Ishikawa (cell line): ENCODE measurements around the gene LRRC55.

Experiments used
- CEBPB ChIP-seq: IDR thresholded peaks from 2 replicates; pipeline ENCODE4 v1.6.1; 2012
- CREB1 ChIP-seq: IDR thresholded peaks from 2 replicates; pipeline ENCODE4 v1.6.1; 2012; ENCODE audit warnings: low read depth
- EGR1 ChIP-seq: IDR thresholded peaks from 2 replicates; pipeline ENCODE4 v1.6.1; 2012
- EP300 ChIP-seq: IDR thresholded peaks from 2 replicates; pipeline ENCODE4 v1.6.1; 2012; ENCODE audit warnings: borderline replicate concordance
- FOXM1 ChIP-seq: IDR thresholded peaks from 2 replicates; pipeline ENCODE4 v1.6.1; 2012; ENCODE audit warnings: low read depth, borderline replicate concordance
- NFIC ChIP-seq: IDR thresholded peaks from 2 replicates; pipeline ENCODE4 v1.6.1; 2012
- RAD21 ChIP-seq: IDR thresholded peaks from 2 replicates; pipeline ENCODE4 v1.6.1; 2012; ENCODE audit warnings: low read depth
- TAF1 ChIP-seq: IDR thresholded peaks from 2 replicates; pipeline ENCODE4 v1.6.1; 2012; ENCODE audit warnings: low read depth, mild to moderate bottlenecking
- TCF12 ChIP-seq: IDR thresholded peaks from 2 replicates; pipeline ENCODE4 v1.6.1; 2012; ENCODE audit warnings: low read depth
- TEAD4 ChIP-seq: IDR thresholded peaks from 2 replicates; pipeline ENCODE4 v1.6.1; 2012
- YY1 ChIP-seq: IDR thresholded peaks from 2 replicates; pipeline ENCODE4 v1.6.1; 2012; ENCODE audit warnings: low read depth
- ZBTB7A ChIP-seq: IDR thresholded peaks from 2 replicates; pipeline ENCODE4 v1.6.1; 2012; ENCODE audit warnings: low read depth
- TF ChIP-seq, protein P1 (sequence below): IDR thresholded peaks from 2 replicates; pipeline ENCODE4 v1.6.1; 2012; ENCODE audit warnings: low read depth, mild to moderate bottlenecking
- TF ChIP-seq, protein P2 (sequence below): IDR thresholded peaks from 2 replicates; pipeline ENCODE4 v1.6.1; 2012
- TF ChIP-seq, protein P3 (sequence below): IDR thresholded peaks from 2 replicates; pipeline ENCODE4 v1.6.1; 2012

Gene LRRC55

DNA sequence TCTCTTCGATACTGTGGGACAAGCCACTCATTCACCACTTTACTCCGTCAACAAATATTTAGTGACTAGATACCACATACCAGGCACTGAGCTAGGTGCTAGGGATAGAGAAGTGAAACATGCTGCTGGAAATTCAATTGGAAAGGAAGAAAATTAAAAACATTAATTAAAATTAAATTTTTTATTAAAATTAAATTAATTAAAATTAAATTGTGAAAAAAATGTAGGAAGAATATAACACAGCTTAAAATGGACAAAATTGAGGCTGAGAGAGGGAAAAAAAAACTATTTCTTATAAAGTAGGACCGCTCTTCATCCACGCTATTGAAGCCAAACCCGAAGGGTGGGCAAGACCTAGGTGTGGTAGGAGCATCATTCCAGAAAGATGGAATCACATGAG is 23.6 kb upstream of the LRRC55 start:
- TF ChIP-seq YY1, result no peak
- no peak for TF ChIP-seq TEAD4
- TF ChIP-seq, protein P1, sequence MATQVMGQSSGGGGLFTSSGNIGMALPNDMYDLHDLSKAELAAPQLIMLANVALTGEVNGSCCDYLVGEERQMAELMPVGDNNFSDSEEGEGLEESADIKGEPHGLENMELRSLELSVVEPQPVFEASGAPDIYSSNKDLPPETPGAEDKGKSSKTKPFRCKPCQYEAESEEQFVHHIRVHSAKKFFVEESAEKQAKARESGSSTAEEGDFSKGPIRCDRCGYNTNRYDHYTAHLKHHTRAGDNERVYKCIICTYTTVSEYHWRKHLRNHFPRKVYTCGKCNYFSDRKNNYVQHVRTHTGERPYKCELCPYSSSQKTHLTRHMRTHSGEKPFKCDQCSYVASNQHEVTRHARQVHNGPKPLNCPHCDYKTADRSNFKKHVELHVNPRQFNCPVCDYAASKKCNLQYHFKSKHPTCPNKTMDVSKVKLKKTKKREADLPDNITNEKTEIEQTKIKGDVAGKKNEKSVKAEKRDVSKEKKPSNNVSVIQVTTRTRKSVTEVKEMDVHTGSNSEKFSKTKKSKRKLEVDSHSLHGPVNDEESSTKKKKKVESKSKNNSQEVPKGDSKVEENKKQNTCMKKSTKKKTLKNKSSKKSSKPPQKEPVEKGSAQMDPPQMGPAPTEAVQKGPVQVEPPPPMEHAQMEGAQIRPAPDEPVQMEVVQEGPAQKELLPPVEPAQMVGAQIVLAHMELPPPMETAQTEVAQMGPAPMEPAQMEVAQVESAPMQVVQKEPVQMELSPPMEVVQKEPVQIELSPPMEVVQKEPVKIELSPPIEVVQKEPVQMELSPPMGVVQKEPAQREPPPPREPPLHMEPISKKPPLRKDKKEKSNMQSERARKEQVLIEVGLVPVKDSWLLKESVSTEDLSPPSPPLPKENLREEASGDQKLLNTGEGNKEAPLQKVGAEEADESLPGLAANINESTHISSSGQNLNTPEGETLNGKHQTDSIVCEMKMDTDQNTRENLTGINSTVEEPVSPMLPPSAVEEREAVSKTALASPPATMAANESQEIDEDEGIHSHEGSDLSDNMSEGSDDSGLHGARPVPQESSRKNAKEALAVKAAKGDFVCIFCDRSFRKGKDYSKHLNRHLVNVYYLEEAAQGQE, result no peak
- TF ChIP-seq, protein P2, sequence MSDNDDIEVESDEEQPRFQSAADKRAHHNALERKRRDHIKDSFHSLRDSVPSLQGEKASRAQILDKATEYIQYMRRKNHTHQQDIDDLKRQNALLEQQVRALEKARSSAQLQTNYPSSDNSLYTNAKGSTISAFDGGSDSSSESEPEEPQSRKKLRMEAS, result no peak
- TF ChIP-seq TAF1, result no peak
- no peak for TF ChIP-seq RAD21
- TF ChIP-seq ZBTB7A, result no peak
- TF ChIP-seq EP300, result no peak
- TF ChIP-seq FOXM1, result no peak
- TF ChIP-seq, protein P3, sequence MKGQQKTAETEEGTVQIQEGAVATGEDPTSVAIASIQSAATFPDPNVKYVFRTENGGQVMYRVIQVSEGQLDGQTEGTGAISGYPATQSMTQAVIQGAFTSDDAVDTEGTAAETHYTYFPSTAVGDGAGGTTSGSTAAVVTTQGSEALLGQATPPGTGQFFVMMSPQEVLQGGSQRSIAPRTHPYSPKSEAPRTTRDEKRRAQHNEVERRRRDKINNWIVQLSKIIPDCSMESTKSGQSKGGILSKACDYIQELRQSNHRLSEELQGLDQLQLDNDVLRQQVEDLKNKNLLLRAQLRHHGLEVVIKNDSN, result no peak
- no peak for TF ChIP-seq CEBPB
- TF ChIP-seq CREB1, result no peak
- TF ChIP-seq EGR1, result no peak

DNA sequence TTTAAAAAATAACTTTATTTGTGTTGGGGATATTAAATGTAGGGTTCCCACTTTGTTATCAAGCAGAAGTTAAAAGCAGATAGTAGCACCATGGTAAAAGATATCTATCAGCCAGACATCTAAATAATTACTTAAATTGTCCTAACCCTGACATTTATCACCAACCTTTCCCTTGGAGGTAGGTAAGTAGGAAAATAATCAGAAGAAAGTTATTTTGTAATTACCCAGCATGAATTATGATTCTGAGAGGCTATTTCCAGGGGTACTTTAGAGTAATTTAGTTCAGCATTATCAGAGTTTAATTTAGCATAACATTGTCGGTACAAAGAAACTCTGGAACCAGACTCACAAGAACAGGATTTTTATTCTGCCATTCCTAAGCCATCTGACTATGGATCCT is 23.2 kb upstream of the LRRC55 start:
- TF ChIP-seq, protein P2, result no peak
- no peak for TF ChIP-seq RAD21
- no peak for TF ChIP-seq EGR1
- no peak for TF ChIP-seq FOXM1
- TF ChIP-seq, protein P3, result no peak
- TF ChIP-seq TCF12, result no peak
- TF ChIP-seq TEAD4, result no peak
- no peak for TF ChIP-seq ZBTB7A
- TF ChIP-seq CEBPB, result no peak
- TF ChIP-seq, protein P1, result no peak
- no peak for TF ChIP-seq TAF1
- TF ChIP-seq NFIC, result no peak
- no peak for TF ChIP-seq EP300
- TF ChIP-seq CREB1, result no peak
- no peak for TF ChIP-seq YY1

DNA sequence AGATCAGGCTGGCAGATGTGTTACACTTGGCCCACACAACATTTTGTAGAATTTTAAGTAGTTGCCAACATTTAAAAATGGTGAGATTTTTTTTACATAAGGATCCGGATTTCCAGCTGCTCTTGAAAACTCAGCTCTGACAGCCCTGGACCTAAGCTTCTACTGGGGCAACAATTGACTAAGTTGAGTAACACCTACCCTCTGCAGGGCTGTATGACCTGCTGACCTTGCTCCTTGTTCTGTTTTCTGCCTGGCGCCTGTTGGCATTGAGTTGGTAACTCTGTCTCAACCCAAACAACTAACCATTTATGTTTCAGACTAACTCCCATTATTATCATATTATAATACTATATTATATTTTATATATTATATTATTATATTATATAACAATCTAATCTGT is 21.1 kb upstream of the LRRC55 start:
- TF ChIP-seq EGR1 (no peak), CEBPB (no peak), TCF12 (no peak), CREB1 (no peak), RAD21 (no peak), TEAD4 (no peak), NFIC (no peak), EP300 (no peak), TAF1 (no peak), ZBTB7A (no peak)
- TF ChIP-seq, protein P3, result no peak
- TF ChIP-seq, protein P2, result no peak
- TF ChIP-seq, protein P1, result no peak

DNA sequence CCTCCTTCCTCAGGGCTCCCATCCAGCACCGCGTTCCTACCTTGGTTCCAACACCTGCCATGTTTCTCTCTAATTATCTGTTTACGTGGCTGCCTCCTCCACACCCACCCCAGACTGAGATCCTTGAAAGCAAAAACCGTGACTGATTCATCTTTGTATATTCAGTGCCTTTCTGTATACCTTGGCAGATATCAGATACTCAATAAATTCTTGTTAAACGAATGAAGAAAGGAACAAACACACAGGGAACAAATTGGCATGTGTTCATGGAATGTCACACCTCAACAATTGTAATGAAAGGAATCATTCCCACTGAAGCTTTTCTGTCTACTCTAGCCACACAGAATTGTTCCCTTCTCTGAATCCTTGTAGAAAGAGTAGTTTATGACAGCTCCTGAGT is 20.4 kb upstream of the LRRC55 start:
- TF ChIP-seq RAD21 (no peak), EGR1 (no peak), CREB1 (no peak), ZBTB7A (no peak), NFIC (peak; percentile 23; the same call in 1 of the 2 replicates)
- TF ChIP-seq, protein P3, result no peak
- TF ChIP-seq, protein P1, result no peak
